ENCODE results near the gene TEF. TPM values are rescaled to one million over a fixed set of nuclear protein-coding genes. Genes with fewer than 3 reads are reported as not detected.

Gene TEF
- polyA plus RNA-seq, 1 of the 3 experiments (the other 2 are of a cell fraction): 3.6 TPM

- ChIA-PET POLR2A (no interaction called here), CTCF (no interaction called here)
- Histone ChIP-seq H3K27me3 (ENCODE audit: insufficient read depth) (no peaks in the 10 kb centered on the region), H3K9ac (no peak overlapping the region), H3K4me3 (ENCODE audit: low read depth in 2 of 2, low read length in 1 of 2) (no peak overlapping the region), H3K9me3 (no peaks in the 10 kb centered on the region), H3F3A (replicated peaks; ENCODE audit: insufficient read depth) (no peaks in the 10 kb centered on the region), H4K20me1 (ENCODE audit: insufficient read depth) (no peaks in the 10 kb centered on the region), H3K9me2 (no peaks in the 10 kb centered on the region), H3K27ac (ENCODE audit: low read depth in 2 of 2, low read length in 1 of 2) (no peak overlapping the region), H3K36me3 (replicated peaks in 1 of 2; ENCODE audit: control insufficient read depth in 1 of 2, insufficient read depth in 2 of 2, low read length in 1 of 2) (no peaks in the 10 kb centered on the region), H3K79me2 (ENCODE audit: insufficient read depth) (peaks cover 11% of the 10 kb centered on the region; the same call in 1 of the 2 replicates), H3K4me1 (ENCODE audit: control insufficient read depth in 1 of 2, insufficient read depth in 2 of 2, low read depth in 1 of 2, low read length in 1 of 2) (peaks cover 0 to 18% of the 10 kb centered on the region in 2 experiments; a peak in 1 of 4 replicates), H3K4me2 (no peak overlapping the region), H2AFZ (ENCODE audit: low read depth) (no peak overlapping the region)
- DNase-seq: no peak
- WGBS (ENCODE audit: low lambda C conversion rate): 92% methylated on average over 7 of the region's 9 CpGs
- no peak for TF ChIP-seq CHD2 (IDR thresholded peaks at IDR 0.05; ENCODE audit: low read length, partially characterized antibody)
- no peak for TF ChIP-seq FOSL2 (IDR thresholded peaks at IDR 0.05; ENCODE audit: borderline replicate concordance, low read depth)
- TF ChIP-seq, protein P1, sequence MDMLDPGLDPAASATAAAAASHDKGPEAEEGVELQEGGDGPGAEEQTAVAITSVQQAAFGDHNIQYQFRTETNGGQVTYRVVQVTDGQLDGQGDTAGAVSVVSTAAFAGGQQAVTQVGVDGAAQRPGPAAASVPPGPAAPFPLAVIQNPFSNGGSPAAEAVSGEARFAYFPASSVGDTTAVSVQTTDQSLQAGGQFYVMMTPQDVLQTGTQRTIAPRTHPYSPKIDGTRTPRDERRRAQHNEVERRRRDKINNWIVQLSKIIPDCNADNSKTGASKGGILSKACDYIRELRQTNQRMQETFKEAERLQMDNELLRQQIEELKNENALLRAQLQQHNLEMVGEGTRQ (IDR thresholded peaks at IDR 0.05; ENCODE audit: borderline replicate concordance, low read depth, low read length): no peak
- TF ChIP-seq, protein P2, sequence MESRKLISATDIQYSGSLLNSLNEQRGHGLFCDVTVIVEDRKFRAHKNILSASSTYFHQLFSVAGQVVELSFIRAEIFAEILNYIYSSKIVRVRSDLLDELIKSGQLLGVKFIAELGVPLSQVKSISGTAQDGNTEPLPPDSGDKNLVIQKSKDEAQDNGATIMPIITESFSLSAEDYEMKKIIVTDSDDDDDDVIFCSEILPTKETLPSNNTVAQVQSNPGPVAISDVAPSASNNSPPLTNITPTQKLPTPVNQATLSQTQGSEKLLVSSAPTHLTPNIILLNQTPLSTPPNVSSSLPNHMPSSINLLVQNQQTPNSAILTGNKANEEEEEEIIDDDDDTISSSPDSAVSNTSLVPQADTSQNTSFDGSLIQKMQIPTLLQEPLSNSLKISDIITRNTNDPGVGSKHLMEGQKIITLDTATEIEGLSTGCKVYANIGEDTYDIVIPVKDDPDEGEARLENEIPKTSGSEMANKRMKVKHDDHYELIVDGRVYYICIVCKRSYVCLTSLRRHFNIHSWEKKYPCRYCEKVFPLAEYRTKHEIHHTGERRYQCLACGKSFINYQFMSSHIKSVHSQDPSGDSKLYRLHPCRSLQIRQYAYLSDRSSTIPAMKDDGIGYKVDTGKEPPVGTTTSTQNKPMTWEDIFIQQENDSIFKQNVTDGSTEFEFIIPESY (IDR thresholded peaks at IDR 0.05; ENCODE audit: borderline replicate concordance, low read depth): no peak
- no peak for TF ChIP-seq JUND (IDR thresholded peaks at IDR 0.05)
- no peak for TF ChIP-seq TCF12 (IDR thresholded peaks at IDR 0.05)
- no peak for TF ChIP-seq SIN3A (IDR thresholded peaks at IDR 0.05; ENCODE audit: borderline replicate concordance, low read depth, low read length)
- TF ChIP-seq, protein P3, sequence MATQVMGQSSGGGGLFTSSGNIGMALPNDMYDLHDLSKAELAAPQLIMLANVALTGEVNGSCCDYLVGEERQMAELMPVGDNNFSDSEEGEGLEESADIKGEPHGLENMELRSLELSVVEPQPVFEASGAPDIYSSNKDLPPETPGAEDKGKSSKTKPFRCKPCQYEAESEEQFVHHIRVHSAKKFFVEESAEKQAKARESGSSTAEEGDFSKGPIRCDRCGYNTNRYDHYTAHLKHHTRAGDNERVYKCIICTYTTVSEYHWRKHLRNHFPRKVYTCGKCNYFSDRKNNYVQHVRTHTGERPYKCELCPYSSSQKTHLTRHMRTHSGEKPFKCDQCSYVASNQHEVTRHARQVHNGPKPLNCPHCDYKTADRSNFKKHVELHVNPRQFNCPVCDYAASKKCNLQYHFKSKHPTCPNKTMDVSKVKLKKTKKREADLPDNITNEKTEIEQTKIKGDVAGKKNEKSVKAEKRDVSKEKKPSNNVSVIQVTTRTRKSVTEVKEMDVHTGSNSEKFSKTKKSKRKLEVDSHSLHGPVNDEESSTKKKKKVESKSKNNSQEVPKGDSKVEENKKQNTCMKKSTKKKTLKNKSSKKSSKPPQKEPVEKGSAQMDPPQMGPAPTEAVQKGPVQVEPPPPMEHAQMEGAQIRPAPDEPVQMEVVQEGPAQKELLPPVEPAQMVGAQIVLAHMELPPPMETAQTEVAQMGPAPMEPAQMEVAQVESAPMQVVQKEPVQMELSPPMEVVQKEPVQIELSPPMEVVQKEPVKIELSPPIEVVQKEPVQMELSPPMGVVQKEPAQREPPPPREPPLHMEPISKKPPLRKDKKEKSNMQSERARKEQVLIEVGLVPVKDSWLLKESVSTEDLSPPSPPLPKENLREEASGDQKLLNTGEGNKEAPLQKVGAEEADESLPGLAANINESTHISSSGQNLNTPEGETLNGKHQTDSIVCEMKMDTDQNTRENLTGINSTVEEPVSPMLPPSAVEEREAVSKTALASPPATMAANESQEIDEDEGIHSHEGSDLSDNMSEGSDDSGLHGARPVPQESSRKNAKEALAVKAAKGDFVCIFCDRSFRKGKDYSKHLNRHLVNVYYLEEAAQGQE (IDR thresholded peaks at IDR 0.05; ENCODE audit: low read depth, low read length): no peak
- no peak for TF ChIP-seq MEF2A (IDR thresholded peaks at IDR 0.05; ENCODE audit: borderline replicate concordance, low read depth)
- TF ChIP-seq ELF1 (IDR thresholded peaks at IDR 0.05): no peak
- TF ChIP-seq RFX5 (IDR thresholded peaks at IDR 0.05; ENCODE audit: low read length): no peak
These were observed 37.0 kb downstream of the TEF start for GRCh38 chr22:41418717-41419116.

All from SK-N-SH (cell line).